HL-60 (cell line): ENCODE results near the gene PP2D1.

Source experiments
- DNase-seq, 2 experiments: peaks; one replicate each; pipeline ENCODE4 v3.0.0-alpha.2; 2010 to 2020; ENCODE audit warnings: low read depth in 1 of 2, low spot score in 1 of 2
- H3K27ac ChIP-seq: fragments of 250-450 bp; sonication (Bioruptor Pico); replicated peaks from 2 replicates; pipeline ENCODE4 v1.5.1; 2020; ENCODE audit warnings: mild to moderate bottlenecking, moderate library complexity
- H3K27me3 ChIP-seq: fragments of 250-450 bp; sonication (Bioruptor Pico); 2 replicates; pipeline ENCODE4 v1.5.1; 2021; ENCODE audit warnings: mild to moderate bottlenecking, moderate library complexity; ENCODE audit not compliant: insufficient read depth, poor library complexity, severe bottlenecking
- H3K4me3 ChIP-seq: replicated peaks from 2 replicates; pipeline ENCODE4 v1.5.1; 2011; ENCODE audit warnings: mild to moderate bottlenecking, control low read depth, low read length; ENCODE audit not compliant: insufficient read depth
- GABPA ChIP-seq: IDR thresholded peaks from 2 replicates; pipeline ENCODE4 v1.6.1; 2012; ENCODE audit warnings: low read depth
- POLR2AphosphoS5 ChIP-seq: IDR thresholded peaks from 2 replicates; pipeline ENCODE4 v1.6.1; 2012; ENCODE audit warnings: low read depth
- SPI1 ChIP-seq: IDR thresholded peaks from 2 replicates; pipeline ENCODE4 v1.6.1; 2012; ENCODE audit warnings: low read depth, mild to moderate bottlenecking, borderline replicate concordance
- TF ChIP-seq, protein P1 (sequence below): IDR thresholded peaks from one replicate; pipeline ENCODE4 v1.5.1; 2011; ENCODE audit warnings: low read length, control low read depth, inconsistent platforms; ENCODE audit not compliant: insufficient read depth
- TF ChIP-seq, protein P2 (sequence below): IDR thresholded peaks from 2 replicates; pipeline ENCODE4 v1.6.1; 2012; ENCODE audit warnings: low read depth; ENCODE audit not compliant: insufficient replicate concordance

PP2D1 gene

DNA sequence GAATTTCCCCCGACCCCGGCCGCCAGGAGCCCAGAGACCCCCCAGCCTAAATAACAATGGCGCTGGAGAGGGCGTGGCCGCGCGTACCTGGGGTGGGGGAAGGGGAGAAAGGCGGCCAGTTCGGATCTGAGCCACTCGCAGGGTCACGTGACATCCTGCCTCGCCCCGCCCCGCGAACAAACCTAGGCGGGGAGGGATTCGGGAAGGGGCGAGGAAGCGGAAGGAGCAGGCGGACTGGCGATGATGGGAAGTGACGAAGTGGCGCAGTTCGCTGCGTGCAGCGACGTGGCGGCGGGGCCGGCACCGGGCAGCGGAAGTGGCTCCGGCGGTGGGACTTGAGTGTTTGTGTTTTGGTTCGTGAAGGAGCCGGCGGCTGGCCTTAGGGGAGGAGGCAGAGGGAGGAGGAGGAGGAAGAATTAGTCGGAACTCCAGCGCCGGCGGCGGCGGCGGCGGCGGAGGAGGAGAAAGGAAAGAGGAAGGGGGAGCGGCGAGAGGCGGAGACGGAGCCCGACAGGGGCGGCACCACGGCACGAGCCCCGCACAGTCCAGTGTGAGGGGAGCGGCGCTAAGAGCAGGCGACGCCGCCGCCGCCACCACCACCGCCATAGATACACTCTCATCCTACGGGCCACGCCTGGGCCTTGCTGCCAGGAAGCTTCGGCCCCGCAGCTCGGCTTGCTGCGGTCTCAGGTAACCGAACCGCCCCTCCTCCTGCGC is 65.1 kb downstream of the PP2D1 start, which contains the start of gene RAB5A:
Gene RAB5A, plus strand, starts transcription at position 266 of the 717 bp plus-strand sequence. CDS start 3,802 bp downstream, outside the sequence.
- H3K27me3 ChIP-seq: no peaks in the 10 kb centered on the region
- TF ChIP-seq GABPA (peak; percentile 87), SPI1 (peak; percentile 87), POLR2AphosphoS5 (peak; percentile 47; the same call in 1 of the 2 replicates)
- TF ChIP-seq, protein P1, sequence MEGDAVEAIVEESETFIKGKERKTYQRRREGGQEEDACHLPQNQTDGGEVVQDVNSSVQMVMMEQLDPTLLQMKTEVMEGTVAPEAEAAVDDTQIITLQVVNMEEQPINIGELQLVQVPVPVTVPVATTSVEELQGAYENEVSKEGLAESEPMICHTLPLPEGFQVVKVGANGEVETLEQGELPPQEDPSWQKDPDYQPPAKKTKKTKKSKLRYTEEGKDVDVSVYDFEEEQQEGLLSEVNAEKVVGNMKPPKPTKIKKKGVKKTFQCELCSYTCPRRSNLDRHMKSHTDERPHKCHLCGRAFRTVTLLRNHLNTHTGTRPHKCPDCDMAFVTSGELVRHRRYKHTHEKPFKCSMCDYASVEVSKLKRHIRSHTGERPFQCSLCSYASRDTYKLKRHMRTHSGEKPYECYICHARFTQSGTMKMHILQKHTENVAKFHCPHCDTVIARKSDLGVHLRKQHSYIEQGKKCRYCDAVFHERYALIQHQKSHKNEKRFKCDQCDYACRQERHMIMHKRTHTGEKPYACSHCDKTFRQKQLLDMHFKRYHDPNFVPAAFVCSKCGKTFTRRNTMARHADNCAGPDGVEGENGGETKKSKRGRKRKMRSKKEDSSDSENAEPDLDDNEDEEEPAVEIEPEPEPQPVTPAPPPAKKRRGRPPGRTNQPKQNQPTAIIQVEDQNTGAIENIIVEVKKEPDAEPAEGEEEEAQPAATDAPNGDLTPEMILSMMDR: no peak
- H3K27ac ChIP-seq: peak within 1 kb of the TSS; percentile 83
- peak; percentile 95 to 98 for DNase-seq
- H3K4me3 ChIP-seq: peak within 1 kb of the TSS; percentile 97

DNA sequence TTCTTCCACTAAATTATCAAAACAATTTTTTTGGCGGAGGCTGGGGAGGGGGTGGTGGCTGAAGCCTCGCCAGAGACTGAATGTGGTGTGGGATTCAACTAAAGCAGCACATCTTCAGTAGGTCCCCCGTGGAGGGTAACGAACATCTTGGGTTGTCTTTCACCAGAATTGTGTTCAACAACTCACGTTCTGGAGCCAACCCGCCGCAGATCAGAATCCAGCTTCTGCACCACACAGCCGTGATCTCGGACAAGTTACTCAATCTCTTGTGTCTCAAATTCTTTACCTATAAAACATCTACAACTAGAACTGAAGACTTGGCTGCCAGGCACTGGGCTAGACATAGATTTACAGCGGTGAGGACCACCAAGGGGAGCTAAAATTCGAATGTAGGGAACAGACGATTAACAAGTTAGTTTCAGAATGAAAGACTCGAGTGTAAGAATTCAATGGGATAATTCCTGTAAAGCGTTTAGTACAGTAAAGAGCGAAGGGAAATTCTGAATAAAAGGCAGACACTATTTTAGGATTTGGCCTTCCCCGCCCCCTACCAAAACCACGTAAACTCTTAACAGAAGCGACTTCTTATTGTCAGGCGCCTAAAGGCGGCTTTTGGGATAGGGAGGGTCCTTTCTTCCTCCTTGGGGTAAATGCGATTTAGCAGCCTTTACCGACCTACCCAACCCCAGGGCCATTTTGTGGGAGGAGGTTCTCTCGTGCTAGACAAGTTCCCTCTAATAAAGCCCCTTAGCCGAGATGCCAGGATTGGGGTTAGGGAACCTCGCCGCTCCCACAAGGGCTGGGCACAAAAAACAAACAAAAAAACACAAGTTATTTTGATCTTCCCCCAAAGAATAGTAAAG is 65.9 kb downstream of the PP2D1 start:
- no peak for DNase-seq
- Histone ChIP-seq H3K4me3 (peak overlapping the region; percentile 97), H3K27me3 (no peaks in the 10 kb centered on the region), H3K27ac (peak overlapping the region; percentile 83)
- TF ChIP-seq SPI1 (no peak), POLR2AphosphoS5 (no peak), GABPA (no peak)
- TF ChIP-seq, protein P1: no peak
- TF ChIP-seq, protein P2, sequence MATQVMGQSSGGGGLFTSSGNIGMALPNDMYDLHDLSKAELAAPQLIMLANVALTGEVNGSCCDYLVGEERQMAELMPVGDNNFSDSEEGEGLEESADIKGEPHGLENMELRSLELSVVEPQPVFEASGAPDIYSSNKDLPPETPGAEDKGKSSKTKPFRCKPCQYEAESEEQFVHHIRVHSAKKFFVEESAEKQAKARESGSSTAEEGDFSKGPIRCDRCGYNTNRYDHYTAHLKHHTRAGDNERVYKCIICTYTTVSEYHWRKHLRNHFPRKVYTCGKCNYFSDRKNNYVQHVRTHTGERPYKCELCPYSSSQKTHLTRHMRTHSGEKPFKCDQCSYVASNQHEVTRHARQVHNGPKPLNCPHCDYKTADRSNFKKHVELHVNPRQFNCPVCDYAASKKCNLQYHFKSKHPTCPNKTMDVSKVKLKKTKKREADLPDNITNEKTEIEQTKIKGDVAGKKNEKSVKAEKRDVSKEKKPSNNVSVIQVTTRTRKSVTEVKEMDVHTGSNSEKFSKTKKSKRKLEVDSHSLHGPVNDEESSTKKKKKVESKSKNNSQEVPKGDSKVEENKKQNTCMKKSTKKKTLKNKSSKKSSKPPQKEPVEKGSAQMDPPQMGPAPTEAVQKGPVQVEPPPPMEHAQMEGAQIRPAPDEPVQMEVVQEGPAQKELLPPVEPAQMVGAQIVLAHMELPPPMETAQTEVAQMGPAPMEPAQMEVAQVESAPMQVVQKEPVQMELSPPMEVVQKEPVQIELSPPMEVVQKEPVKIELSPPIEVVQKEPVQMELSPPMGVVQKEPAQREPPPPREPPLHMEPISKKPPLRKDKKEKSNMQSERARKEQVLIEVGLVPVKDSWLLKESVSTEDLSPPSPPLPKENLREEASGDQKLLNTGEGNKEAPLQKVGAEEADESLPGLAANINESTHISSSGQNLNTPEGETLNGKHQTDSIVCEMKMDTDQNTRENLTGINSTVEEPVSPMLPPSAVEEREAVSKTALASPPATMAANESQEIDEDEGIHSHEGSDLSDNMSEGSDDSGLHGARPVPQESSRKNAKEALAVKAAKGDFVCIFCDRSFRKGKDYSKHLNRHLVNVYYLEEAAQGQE: no peak

DNA sequence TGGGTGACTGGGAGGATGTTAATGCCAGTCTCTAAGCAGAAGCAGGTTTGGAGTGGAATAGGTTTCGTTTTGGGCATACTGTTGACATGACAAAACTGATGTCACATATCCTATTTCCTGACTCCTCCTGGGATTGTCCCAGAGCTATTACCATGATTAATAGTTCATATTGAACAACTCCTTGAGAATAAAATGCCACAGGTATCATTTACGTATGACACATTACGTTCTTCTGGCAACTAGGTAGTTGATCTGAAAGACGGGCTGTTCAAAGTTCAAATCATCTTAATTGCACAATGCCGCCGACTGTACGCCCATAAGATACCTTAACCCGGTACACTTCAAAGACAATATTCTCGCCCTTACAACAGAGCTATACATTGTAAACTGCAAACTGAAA is 66.5 kb downstream of the PP2D1 start:
- H3K27me3 ChIP-seq: no peaks in the 10 kb centered on the region
- TF ChIP-seq GABPA (no peak), SPI1 (no peak), POLR2AphosphoS5 (no peak)
- TF ChIP-seq, protein P1: no peak
- TF ChIP-seq, protein P2: no peak
- no peak overlapping the region for H3K27ac ChIP-seq
- H3K4me3 ChIP-seq: no peak overlapping the region
- no peak for DNase-seq
